IPS DF 6.9 (cell line): ENCODE data around the gene PTGER2.
A peak's percentile ranks its signal among the peaks of the same experiment; 100 is the strongest.

ENCODE experiments used
- DNase-seq: peaks from one replicate; pipeline ENCODE4 v3.0.0-alpha.2; 2013; ENCODE audit warnings: low read depth, low spot score
- H3K27ac ChIP-seq: one replicate; pipeline ENCODE4 v1.5.1; 2013; ENCODE audit warnings: low read length, control low read depth
- H3K27me3 ChIP-seq: 2 replicates; pipeline ENCODE4 v1.6.1; 2013; ENCODE audit warnings: mild to moderate bottlenecking, low read length; ENCODE audit not compliant: control insufficient read depth, insufficient read depth
- H3K36me3 ChIP-seq: 2 replicates; pipeline ENCODE4 v1.6.1; 2013; ENCODE audit warnings: low read length; ENCODE audit not compliant: control insufficient read depth, insufficient read depth
- H3K4me1 ChIP-seq: 2 replicates; pipeline ENCODE4 v1.6.1; 2013; ENCODE audit warnings: low read length; ENCODE audit not compliant: control insufficient read depth, insufficient read depth
- H3K4me3 ChIP-seq: 2 replicates; pipeline ENCODE4 v1.5.1; 2013; ENCODE audit warnings: mild to moderate bottlenecking, low read length
- H3K9me3 ChIP-seq: 2 replicates; pipeline ENCODE4 v1.6.1; 2013; ENCODE audit warnings: low read length, inconsistent platforms; ENCODE audit not compliant: control insufficient read depth, insufficient read depth
- WGBS: extraction: QIAGEN DNeasy Blood & Tissue Kit; methylation state at CpG from one replicate; pipeline ENCODE4 v1.1.7; 2013; ENCODE audit warnings: mixed read lengths, missing lambda C conversion rate; ENCODE audit not compliant: insufficient read length, insufficient coverage; 5-methylcytosine and 5-hydroxymethylcytosine counted together

PTGER2 gene

GRCh38 chr14:52370406-52370935, 56.4 kb downstream of the PTGER2 start:
- Histone ChIP-seq H3K4me1 (no peaks in the 10 kb centered on the region), H3K27me3 (no peaks in the 10 kb centered on the region; the same call in 1 of the 2 replicates), H3K4me3 (no peak overlapping the region), H3K27ac (no peak overlapping the region), H3K36me3 (no peaks in the 10 kb centered on the region; the same call in 1 of the 2 replicates), H3K9me3 (no peaks in the 10 kb centered on the region)
- no CpG with 5 or more reads among the region's 4 CpGs for WGBS
- no peak for DNase-seq

DNA sequence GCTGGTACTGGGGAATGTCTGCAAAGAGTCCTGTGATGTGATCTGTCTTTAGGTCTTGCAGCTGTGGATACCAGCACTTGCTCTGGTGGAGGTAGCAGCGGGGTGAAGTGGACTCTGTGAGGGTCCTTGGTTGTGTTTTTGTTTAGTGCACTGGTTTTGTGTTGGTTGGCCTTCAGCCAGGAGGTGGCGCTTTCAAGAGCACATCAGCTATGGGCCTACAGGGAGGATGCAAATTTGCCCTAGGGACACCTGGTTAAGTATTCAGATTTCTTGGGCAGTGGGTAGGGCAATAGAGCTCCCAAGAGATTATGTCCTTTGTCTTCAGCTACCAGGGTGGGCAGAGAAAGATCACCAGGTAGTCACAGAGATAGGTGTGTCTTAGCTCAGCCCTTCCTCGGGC, 63.8 kb downstream of the PTGER2 start:
- Histone ChIP-seq H3K9me3 (no peaks in the 10 kb centered on the region; the same call in 1 of the 2 replicates), H3K36me3 (no peaks in the 10 kb centered on the region), H3K4me3 (no peak overlapping the region), H3K27me3 (no peaks in the 10 kb centered on the region), H3K27ac (no peak overlapping the region), H3K4me1 (no peaks in the 10 kb centered on the region)
- DNase-seq, result peak; percentile 11
- WGBS, result no CpG with 5 or more reads among the region's 3 CpGs
